ENCODE measurements around the gene TMA7B. TPM values are rescaled to one million over a fixed set of nuclear protein-coding genes. Genes with fewer than 3 reads are reported as not detected.
A peak's percentile ranks its signal among the peaks of the same experiment; 100 is the strongest.
"Not testable (repeated sequence)": the region's sequence is repeated elsewhere in the genome, so short reads cannot be mapped to it uniquely, and the experiment has no call there.

TMA7B gene
- total RNA-seq, 1 donor from 2014 or later = 1.0 TPM

DNA sequence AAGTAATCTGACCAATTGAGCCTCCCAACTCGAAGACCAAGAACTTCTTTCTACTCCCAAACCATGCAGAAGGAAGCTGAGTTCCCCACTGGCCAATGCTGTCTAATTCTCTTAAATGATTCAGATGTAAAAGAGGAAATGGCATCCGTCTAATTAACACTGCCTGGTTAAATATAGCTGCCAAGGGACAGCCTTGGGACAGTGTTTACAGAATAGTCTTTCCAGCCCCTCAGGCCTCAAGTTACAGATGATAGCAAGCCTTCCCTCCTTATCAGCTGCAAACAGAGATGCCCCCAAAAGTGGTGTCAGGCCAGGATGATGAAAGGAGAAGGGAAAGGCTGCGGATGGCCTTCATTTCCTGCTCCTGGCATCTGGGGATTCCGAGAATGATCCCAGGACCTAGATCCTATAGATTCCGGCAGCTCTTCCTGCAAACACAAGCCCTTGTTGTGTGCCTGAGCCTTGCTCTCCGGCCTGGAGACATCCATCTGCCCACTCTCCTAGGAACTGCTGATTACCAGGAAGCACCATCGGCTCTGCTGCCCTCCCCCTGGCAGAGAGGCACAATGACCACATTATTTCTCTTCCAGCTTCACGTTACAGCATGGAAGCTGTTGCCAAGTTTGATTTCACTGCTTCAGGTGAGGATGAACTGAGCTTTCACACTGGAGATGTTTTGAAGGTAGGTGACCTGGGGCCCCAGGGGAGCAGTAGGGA is 13.5 kb upstream of the TMA7B start:
- no peaks in the 10 kb centered on the region for H3K27me3 Mint-ChIP-seq (ENCODE audit: unreplicated experiment)
- peak overlapping the region; percentile 95 for H3K27ac Mint-ChIP-seq (ENCODE audit: unreplicated experiment)
- H3K9me3 Mint-ChIP-seq (ENCODE audit: unreplicated experiment) = no peaks in the 10 kb centered on the region
- peak; percentile 62 for DNase-seq (ENCODE audit: low spot score)
- TF ChIP-seq, protein P1, sequence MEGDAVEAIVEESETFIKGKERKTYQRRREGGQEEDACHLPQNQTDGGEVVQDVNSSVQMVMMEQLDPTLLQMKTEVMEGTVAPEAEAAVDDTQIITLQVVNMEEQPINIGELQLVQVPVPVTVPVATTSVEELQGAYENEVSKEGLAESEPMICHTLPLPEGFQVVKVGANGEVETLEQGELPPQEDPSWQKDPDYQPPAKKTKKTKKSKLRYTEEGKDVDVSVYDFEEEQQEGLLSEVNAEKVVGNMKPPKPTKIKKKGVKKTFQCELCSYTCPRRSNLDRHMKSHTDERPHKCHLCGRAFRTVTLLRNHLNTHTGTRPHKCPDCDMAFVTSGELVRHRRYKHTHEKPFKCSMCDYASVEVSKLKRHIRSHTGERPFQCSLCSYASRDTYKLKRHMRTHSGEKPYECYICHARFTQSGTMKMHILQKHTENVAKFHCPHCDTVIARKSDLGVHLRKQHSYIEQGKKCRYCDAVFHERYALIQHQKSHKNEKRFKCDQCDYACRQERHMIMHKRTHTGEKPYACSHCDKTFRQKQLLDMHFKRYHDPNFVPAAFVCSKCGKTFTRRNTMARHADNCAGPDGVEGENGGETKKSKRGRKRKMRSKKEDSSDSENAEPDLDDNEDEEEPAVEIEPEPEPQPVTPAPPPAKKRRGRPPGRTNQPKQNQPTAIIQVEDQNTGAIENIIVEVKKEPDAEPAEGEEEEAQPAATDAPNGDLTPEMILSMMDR (IDR thresholded peaks at IDR 0.05; ENCODE audit: unreplicated experiment) = no peak
- no peaks in the 10 kb centered on the region for H3K36me3 Mint-ChIP-seq (ENCODE audit: low read depth, unreplicated experiment)
- peak overlapping the region; percentile 52 for H3K4me3 Mint-ChIP-seq (ENCODE audit: unreplicated experiment)
- H3K4me1 Mint-ChIP-seq (ENCODE audit: unreplicated experiment) = peaks cover 61% of the 10 kb centered on the region

DNA sequence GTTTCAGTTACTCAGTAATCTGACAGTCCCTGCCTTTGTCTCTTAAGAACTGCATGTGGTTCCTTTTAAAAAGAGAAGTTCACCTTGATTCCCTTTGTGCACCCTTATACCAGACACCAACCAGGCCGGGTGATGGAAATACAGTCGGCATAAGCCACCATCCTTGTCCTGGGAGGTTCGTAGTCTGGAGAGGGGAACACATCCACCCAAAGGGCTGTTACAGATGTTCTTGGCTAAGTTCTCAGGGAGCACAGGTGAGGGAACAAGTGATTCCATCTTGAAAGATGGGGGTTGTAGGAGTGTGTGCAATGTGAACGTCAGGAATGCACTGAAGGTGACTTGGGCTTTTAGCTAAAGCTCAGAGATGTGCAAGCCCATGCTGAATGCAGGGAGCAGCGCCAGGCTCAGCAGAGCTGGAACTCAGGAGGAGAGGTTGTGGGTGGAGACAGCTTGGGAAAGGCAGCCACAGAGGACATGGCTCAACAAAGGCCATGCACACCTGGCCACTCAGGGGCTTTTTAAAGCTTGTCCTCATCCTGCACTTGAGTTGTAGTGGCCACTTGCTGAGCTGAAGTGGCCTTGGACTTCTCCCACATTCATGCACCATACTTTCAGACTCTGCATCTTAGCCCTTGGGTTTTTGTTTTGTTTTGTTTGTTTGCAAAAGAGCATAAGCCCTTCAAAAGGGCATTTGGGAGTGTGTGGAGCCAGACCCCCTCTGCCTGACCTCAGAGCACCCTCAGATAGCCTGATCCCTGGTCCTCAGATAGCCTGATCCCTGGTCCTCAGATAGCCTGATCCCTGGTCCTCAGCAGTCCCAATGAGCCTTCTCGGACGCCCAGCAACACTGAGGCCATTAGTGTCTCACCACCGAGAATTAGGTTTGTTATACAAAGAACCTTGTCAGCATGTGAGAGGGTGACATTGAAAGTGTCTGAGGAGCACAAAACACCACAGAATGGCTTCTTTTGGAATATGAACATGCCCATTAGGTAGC is 12.7 kb upstream of the TMA7B start:
- Mint-ChIP-seq H3K4me3 (ENCODE audit: unreplicated experiment) (peak overlapping the region; percentile 32), H3K36me3 (ENCODE audit: low read depth, unreplicated experiment) (no peaks in the 10 kb centered on the region), H3K27ac (ENCODE audit: unreplicated experiment) (peak overlapping the region; percentile 95), H3K27me3 (ENCODE audit: unreplicated experiment) (no peaks in the 10 kb centered on the region), H3K9me3 (ENCODE audit: unreplicated experiment) (no peaks in the 10 kb centered on the region), H3K4me1 (ENCODE audit: unreplicated experiment) (peaks cover 62% of the 10 kb centered on the region)
- no peak for DNase-seq (ENCODE audit: low spot score)
- TF ChIP-seq, protein P1 (IDR thresholded peaks at IDR 0.05; ENCODE audit: unreplicated experiment) = no peak

DNA sequence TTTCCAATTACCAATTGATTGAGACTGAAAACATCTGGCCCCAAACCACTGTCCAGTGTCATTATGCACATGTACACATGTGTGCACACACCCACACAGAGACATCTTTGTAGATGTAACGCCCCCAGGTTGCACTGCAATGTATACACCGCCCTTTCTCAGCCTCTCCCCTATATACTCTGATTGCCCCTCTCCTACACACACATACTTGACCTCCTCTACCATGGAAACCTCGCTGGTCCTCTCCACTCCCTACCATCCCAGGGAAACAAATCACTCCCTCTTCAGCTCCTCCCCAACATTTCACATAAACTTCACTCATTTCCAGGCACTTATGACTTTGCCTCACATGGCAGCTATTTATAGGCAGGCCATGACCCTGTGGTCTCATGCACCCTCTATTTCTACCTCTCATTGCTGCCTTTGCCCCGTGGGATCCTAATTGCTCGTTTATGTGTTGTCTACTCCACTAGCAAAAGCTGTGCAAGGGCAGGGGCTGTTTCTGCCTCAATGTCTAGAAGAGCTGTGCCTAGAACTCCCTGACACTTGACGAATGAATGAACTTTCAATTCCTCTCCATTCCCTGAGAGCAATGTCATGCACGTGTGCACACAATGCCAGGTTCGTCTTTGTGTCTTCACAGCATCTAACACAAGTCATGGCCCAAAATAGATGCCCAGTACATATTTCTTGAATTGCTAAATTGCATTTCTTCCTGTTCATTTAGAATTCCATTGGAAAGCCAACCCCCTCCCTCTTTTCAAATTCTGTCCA is 10.0 kb upstream of the TMA7B start:
- H3K9me3 Mint-ChIP-seq (ENCODE audit: unreplicated experiment) = no peaks in the 10 kb centered on the region
- H3K4me3 Mint-ChIP-seq (ENCODE audit: unreplicated experiment) = no peak overlapping the region
- no peaks in the 10 kb centered on the region for H3K36me3 Mint-ChIP-seq (ENCODE audit: low read depth, unreplicated experiment)
- no peak overlapping the region for H3K27ac Mint-ChIP-seq (ENCODE audit: unreplicated experiment)
- H3K4me1 Mint-ChIP-seq (ENCODE audit: unreplicated experiment) = peaks cover 69% of the 10 kb centered on the region
- peaks cover 4% of the 10 kb centered on the region for H3K27me3 Mint-ChIP-seq (ENCODE audit: unreplicated experiment)
- TF ChIP-seq, protein P1 (IDR thresholded peaks at IDR 0.05; ENCODE audit: unreplicated experiment) = no peak
- no peak for DNase-seq (ENCODE audit: low spot score)

DNA sequence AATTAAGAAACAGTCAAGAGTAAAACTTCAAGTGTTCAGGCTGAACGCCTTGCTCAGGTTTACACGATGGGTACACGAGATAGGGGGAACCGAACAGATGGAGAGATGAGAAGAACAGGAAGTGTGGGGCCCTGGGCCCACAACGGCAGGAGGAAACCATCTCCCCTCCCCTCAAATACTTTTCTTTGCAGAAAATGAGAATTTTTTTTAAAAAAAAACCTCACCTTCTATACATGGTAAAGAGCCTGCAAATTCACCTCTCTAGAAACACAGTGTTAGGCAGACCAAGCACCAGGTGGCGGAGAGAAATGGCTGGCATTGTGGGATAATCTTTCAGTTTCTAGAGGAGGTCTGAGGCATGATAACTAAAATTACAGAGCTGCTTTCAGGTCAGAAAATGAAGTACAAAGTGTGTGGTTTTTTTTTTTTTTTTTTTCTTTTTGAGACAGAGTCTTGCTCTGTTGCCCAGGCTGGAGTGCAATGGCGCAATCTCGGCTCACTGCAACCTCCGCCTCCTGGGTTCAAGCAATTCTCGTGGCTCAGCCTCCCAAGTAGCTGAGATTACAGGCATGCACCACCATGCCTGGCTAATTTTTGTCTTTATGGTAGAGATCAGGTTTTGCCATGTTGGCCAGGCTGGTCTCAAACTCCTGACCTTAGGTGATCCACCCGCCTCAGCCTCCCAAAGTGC is 8.4 kb upstream of the TMA7B start:
- not testable (repeated sequence) for H3K9me3 Mint-ChIP-seq (ENCODE audit: unreplicated experiment)

DNA sequence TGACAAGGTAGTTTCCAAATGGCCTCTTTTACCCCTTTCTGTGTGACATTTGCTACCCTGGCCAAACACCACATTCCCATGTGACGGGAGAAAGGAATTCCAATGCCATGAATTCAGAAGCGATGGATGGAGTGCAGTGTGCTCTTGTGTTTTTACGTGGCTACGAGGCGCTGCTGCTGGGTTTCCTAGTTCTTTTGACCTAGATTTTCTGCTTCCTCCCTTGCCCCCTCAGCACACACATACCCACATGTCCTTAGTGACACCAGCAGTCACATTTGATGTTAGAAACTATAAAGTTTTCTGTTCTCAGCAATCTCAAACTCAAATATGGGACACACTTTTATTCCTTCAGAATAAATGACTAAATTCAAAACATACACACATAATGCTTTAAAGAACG is 7.8 kb upstream of the TMA7B start:
- TF ChIP-seq, protein P1 (IDR thresholded peaks at IDR 0.05; ENCODE audit: unreplicated experiment) = no peak
- Mint-ChIP-seq H3K27me3 (ENCODE audit: unreplicated experiment) (peaks cover 5% of the 10 kb centered on the region), H3K36me3 (ENCODE audit: low read depth, unreplicated experiment) (no peaks in the 10 kb centered on the region), H3K9me3 (ENCODE audit: unreplicated experiment) (no peaks in the 10 kb centered on the region), H3K4me1 (ENCODE audit: unreplicated experiment) (peaks cover 66% of the 10 kb centered on the region), H3K27ac (ENCODE audit: unreplicated experiment) (no peak overlapping the region), H3K4me3 (ENCODE audit: unreplicated experiment) (no peak overlapping the region)
- no peak for DNase-seq (ENCODE audit: low spot score)

More for the DNA sequence above, 8.4 kb upstream of the TMA7B start:
- H3K36me3 Mint-ChIP-seq (ENCODE audit: low read depth, unreplicated experiment); DNase-seq (ENCODE audit: low spot score); H3K27ac Mint-ChIP-seq (ENCODE audit: unreplicated experiment); H3K27me3 Mint-ChIP-seq (ENCODE audit: unreplicated experiment): not testable (repeated sequence)
- Mint-ChIP-seq H3K4me3 (ENCODE audit: unreplicated experiment) (peak overlapping the region; percentile 1), H3K4me1 (ENCODE audit: unreplicated experiment) (peaks cover 66% of the 10 kb centered on the region)

Data from endothelial cell (in vitro differentiated cells).